ENCODE results near the gene SFXN5. TPM values are rescaled to one million over a fixed set of nuclear protein-coding genes. Genes with fewer than 3 reads are reported as not detected.

The SFXN5 gene
- total and polyA plus RNA-seq, 2 of the 8 experiments (the other 6 are each of a cell fraction or from before 2014, with no cell fraction given): 29.3 to 33.1 TPM

GRCh38 chr2:72947952-72948830, 123.3 kb downstream of the SFXN5 start:
- CTCF ChIA-PET (ENCODE audit: partially characterized antibody): interaction anchor here (0.8 to 25.6 kb wide), 9 partner anchors 13 to 154 kb away, joined by 3 to 490 read pairs (median 4); partner anchors contain the start of gene SPR
- TF ChIP-seq YY1 (IDR thresholded peaks at IDR 0.05; ENCODE audit: low read depth, low read length): no peak
- TF ChIP-seq TEAD4 (IDR thresholded peaks at IDR 0.05; ENCODE audit: low read depth, low read length): no peak
- TF ChIP-seq CBX5 (IDR thresholded peaks at IDR 0.05; ENCODE audit: low read depth, low read length): no peak
- no peak for TF ChIP-seq MAX (IDR thresholded peaks at IDR 0.05)
- no peak for TF ChIP-seq KDM4A (IDR thresholded peaks at IDR 0.05; ENCODE audit: low read depth, low read length, severe bottlenecking)
- no peak for TF ChIP-seq GTF2F1 (IDR thresholded peaks at IDR 0.05; ENCODE audit: borderline replicate concordance, low read depth, low read length)
- no peak for TF ChIP-seq ATF3 (IDR thresholded peaks at IDR 0.05; ENCODE audit: insufficient read depth, low read depth, low read length)
- no peak for TF ChIP-seq SIRT6 (IDR thresholded peaks at IDR 0.05; ENCODE audit: low read length)
- TF ChIP-seq CBX8 (IDR thresholded peaks at IDR 0.05; ENCODE audit: borderline replicate concordance, low read depth, low read length): no peak
- no peak for TF ChIP-seq FOSL1 (IDR thresholded peaks at IDR 0.05; ENCODE audit: insufficient read depth, low read depth, low read length)
- TF ChIP-seq POLR2AphosphoS5 (IDR thresholded peaks at IDR 0.05; ENCODE audit: low read depth, low read length): no peak

More at GRCh38 chr2:72947952-72948830, 123.3 kb downstream of the SFXN5 start:
- H3K18ac ChIP-seq (ENCODE audit: extremely low read depth, low read length): no peak overlapping the region
- 90% methylated on average over 10 of the region's 10 CpGs; no CpG with 5 or more reads in 1 of the 2 experiments for WGBS, 2 experiments (ENCODE audit: extremely low coverage in 1 of 2, insufficient coverage in 1 of 2, insufficient read length in 1 of 2, insufficient replicate concordance in 2 of 2, low coverage in 1 of 2, low lambda C conversion rate in 2 of 2, missing lambda C conversion rate in 1 of 2)
- H2BK120ac ChIP-seq (replicated peaks; ENCODE audit: low read depth, low read length): peak overlapping the region; percentile 29
- H3K23ac ChIP-seq (ENCODE audit: insufficient read length): no peak overlapping the region
- H3K27ac ChIP-seq (ENCODE audit: low read depth, low read length): no peak overlapping the region
- peak overlapping the region; percentile 100; the same call in 1 of the 2 replicates for H2BK12ac ChIP-seq (ENCODE audit: low read depth, low read length)
- peak overlapping the region; percentile 19 for H3K4ac ChIP-seq (replicated peaks; ENCODE audit: insufficient read length, low read depth, low read length)
- no peak overlapping the region for H4K5ac ChIP-seq (ENCODE audit: insufficient read length, low read depth, low read length)
- FAIRE-seq (no peak), DNase-seq (ENCODE audit: low read depth in 1 of 2, low spot score in 2 of 2) (no peak)
- H3K4me3 ChIP-seq (ENCODE audit: extremely low read depth in 1 of 4, insufficient read depth in 2 of 4, low read depth in 3 of 4, low read length in 4 of 4): no peak overlapping the region
- no peaks in the 10 kb centered on the region for H3K36me3 ChIP-seq (ENCODE audit: control insufficient read depth in 2 of 4, insufficient read depth in 4 of 4, low read length in 3 of 4)
- H3K23me2 ChIP-seq (ENCODE audit: low read depth, low read length): no peaks in the 10 kb centered on the region
- 0 out of 2 replicates have a peak overlapping the region, but pooled peaks have one; percentile 26 for H4K8ac ChIP-seq (ENCODE audit: extremely low read depth, insufficient read depth, low read length)
- H2BK15ac ChIP-seq (ENCODE audit: low read length): peak overlapping the region; percentile 92; the same call in 1 of the 2 replicates
- peak overlapping the region; percentile 93; the same call in 1 of the 2 replicates for H2BK5ac ChIP-seq (ENCODE audit: low read depth, low read length)
- H2AFZ ChIP-seq (ENCODE audit: low read length): no peak overlapping the region
- POLR2A ChIA-PET (ENCODE audit: partially characterized antibody): interaction anchor here (1.2 to 1.4 kb wide), 3 partner anchors 13 to 33 kb away, joined by 3 to 4 read pairs (median 3); no protein-coding TSS in a partner anchor
- no peaks in the 10 kb centered on the region for H4K20me1 ChIP-seq (replicated peaks in 1 of 2; ENCODE audit: control insufficient read depth in 1 of 2, insufficient read depth in 2 of 2, low read length in 2 of 2)
- no peaks in the 10 kb centered on the region for H3K9me3 ChIP-seq (ENCODE audit: insufficient read depth in 2 of 2, low read depth in 1 of 2, low read length in 1 of 2)
- no peak overlapping the region for H3K56ac ChIP-seq (replicated peaks; ENCODE audit: insufficient read length, low read depth, low read length)
- peaks cover 3 to 20% (median 17%) of the 10 kb centered on the region in 4 experiments for H3K4me1 ChIP-seq (replicated peaks in 1 of 4; ENCODE audit: control insufficient read depth in 3 of 4, insufficient read depth in 4 of 4, low read length in 3 of 4)
- H3K4me2 ChIP-seq (ENCODE audit: insufficient read depth in 1 of 2, low read depth in 2 of 2, low read length in 2 of 2): no peak overlapping the region
- H2AK5ac ChIP-seq (ENCODE audit: low read depth, low read length): peak overlapping the region; percentile 92; the same call in 1 of the 2 replicates
- H3K79me1 ChIP-seq (ENCODE audit: low read depth, low read length): no peaks in the 10 kb centered on the region
- no peaks in the 10 kb centered on the region for H3K79me2 ChIP-seq (ENCODE audit: control insufficient read depth in 1 of 2, insufficient read depth in 2 of 2, low read length in 2 of 2)
- peak overlapping the region; percentile 66 for H4K91ac ChIP-seq (replicated peaks; ENCODE audit: insufficient read length, low read length)
- no peak overlapping the region for H3K9ac ChIP-seq (replicated peaks in 1 of 4; ENCODE audit: extremely low read depth in 1 of 4, low read depth in 3 of 4, low read length in 3 of 4)
- peak overlapping the region; percentile 75; the same call in 1 of the 2 replicates for H2BK20ac ChIP-seq (ENCODE audit: low read length)
- no peak overlapping the region for H3K14ac ChIP-seq (ENCODE audit: insufficient read length)
- 0 out of 7 replicates have a peak, but pooled peaks cover 0 to 5% (median under 1%) of the 10 kb centered on the region in 4 experiments for H3K27me3 ChIP-seq (replicated peaks in 1 of 4; ENCODE audit: control insufficient read depth in 3 of 4, extremely low read depth in 1 of 4, insufficient read depth in 3 of 4, low read length in 3 of 4)
